Hematopoietic multipotent progenitor cell (in vitro differentiated cells): ENCODE results near the gene TSPAN13. TPM values are rescaled to one million over a fixed set of nuclear protein-coding genes. Genes with fewer than 3 reads are reported as not detected.

Experiments used
- DNase-seq, 3 donors: peaks; one replicate each; pipeline ENCODE4 v3.0.0-alpha.2; 2011 to 2015; ENCODE audit warnings: low read depth in 2 of 3, low spot score in 2 of 3
- total RNA-seq: library from RNA; depleted of rRNA; stranded (reverse); fragments of >200 nt; gene quantifications from one replicate; pipeline ENCODE4 v1.2.3, GENCODE V29; 2012

TSPAN13 gene
- total RNA-seq, 1 donor = 8.3 TPM

DNA sequence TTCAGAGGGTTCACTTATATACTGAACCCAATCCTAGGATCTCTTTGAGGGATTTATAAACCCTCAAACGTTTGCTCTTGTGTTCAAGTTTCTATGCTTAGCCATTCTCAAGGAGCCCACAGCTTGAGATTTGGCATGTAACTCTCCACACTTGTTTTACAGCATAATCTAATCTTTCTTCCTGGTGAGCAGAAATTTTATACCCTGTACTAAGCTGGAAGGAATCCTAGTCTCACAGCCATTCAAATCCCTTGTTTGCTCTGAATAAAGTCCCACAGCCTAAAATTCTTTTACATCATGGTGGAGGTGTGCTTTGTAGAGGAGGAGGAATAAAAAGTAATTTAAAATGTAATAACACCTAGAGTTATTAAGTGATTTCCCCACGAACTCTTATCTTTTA lies 56.6 kb downstream of the TSPAN13 start:
- no peak for DNase-seq

DNA sequence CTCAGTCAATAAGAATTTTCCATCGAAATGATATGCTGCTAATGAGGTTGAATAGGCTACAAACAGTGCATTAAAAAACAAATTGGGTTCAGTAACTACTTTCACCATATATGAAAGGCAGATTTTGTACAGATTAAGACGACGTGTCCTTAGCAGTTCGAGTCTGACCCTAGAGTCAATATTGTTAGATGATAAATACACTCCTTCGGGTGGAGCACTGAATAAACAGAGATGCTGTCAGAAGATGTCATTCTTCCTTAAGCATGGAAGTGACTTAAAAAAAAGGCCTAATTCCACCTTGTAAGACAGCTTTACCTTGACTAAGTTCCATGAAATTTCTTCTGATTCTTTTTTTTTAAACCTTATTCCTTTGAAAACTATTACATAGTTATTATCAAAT lies 57.0 kb downstream of the TSPAN13 start:
- no peak for DNase-seq

DNA sequence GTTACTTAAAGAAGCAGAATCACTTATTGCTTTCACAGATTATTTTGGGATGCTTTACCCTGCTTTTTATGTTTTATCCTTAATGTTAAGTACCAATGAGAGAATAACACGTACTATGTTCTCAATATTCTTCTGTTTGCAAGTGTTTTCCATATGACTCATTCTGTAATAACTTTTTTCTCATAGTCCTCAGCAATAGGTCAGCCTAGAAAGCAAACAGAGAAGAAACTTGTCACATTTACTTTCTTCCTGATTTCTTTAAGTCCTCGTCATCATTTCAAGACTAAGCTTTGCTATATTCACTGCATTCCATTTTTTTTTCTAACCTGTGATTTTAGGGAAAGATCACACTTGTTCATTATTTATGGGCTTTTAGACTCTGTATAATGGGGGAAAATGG lies 58.0 kb downstream of the TSPAN13 start:
- no peak for DNase-seq

DNA sequence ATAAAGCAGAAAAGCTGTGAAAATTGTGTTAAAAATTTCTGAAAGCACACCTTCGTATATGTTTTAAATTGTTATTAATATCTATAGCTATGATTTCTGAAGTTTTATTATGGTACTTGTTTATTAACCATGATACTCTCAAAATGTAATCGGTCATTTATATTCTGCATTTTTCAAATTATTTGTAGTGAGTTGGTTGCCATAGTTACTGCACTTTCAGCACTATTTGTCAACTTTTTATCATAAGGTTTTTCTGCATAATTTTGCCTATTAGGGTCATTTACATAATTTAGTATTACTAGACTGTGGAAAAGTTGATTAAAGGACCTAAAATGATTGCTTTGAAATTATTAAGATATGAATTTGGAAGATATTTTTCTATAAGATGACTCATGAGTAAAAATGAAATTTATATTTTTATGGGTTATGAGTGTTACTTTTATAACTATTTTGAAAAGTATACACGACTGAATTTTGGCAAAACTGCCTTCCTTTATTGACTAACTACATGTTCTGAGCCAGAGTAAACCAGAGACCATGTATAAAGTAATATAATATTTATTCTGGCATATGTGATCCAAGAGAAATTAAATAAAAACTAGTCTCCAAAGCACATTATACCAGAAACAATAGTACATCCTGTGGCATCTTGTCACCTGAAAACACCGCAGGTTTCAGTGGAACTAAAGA lies 59.1 kb downstream of the TSPAN13 start:
- DNase-seq = no peak

DNA sequence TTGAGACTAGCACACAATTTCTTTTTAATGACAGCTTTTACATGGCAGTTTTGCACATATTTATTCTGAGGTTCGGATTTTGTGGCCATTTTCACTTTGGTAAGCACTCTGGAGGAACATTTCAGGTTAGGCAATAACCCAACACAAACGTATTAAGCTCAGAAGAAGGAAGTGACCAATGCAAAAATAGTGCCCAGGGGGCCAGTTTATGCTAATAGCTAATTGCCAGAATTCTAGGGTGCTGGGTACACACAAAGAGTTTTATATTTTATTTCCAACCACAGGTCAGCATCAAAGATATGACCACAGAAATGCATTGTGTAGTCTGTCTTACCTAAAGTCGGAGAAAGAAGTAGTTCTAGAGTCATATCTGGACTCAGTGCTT lies 59.7 kb downstream of the TSPAN13 start:
- DNase-seq = no peak

DNA sequence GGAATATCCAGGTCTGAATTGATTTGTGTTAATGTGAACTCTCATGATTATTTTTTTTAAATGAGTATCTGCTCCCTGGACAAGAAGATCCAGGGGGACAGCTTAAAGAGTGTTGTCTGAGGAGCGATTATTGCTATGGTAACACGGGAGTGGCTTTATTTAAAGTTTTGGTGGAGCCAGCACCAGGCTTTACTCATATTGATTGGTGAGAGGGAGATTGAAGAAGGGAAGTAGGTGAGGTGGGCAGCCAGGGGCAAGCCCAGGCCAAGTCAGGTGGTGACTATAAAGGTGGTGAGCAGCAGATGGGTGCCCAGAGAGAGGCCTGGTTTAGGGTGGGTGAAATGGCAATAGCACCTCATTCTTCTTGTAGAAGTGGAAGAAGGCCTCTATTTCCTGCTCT lies 61.4 kb downstream of the TSPAN13 start:
- DNase-seq = no peak

DNA sequence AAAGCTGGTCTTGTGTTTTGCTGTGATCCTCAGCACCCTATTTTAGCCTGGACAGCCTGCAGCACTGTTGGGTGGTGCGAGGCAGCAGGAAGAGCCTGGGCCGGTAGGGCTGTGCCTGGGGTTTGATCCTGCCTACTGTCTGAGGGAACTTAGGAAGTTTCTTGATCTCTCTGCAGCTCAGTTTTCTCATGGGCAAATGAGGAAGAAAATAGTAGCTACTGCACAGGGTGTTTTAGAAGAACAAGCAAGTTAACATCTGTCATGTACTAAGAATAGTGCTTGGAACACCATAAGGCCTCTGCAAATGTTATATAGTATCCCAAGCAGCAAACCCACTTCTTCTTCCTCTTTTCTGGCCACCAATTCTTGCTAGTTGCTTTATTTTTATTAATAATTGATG lies 63.3 kb downstream of the TSPAN13 start:
- DNase-seq = peak in 1 of 3 donors; percentile 49

DNA sequence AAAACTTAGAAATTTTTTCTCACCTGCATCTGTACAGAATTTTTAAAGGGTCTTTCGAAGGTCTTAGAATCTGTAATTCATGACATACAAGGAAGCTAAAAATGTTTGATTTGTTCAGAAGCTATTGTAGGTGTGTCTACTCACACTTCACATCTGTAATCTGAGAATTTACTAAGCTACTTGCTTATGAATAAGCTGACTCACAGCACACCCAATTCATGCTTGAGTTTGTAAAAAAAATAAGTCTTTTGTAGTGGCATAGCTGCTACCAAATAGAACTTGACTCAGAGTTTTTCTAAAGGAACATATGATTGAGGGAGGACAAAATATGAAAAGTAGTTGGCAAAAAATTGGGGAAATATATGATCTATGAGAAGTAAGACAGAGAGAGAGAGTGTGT lies 64.0 kb downstream of the TSPAN13 start:
- DNase-seq = peak in 1 of 3 donors; percentile 26

DNA sequence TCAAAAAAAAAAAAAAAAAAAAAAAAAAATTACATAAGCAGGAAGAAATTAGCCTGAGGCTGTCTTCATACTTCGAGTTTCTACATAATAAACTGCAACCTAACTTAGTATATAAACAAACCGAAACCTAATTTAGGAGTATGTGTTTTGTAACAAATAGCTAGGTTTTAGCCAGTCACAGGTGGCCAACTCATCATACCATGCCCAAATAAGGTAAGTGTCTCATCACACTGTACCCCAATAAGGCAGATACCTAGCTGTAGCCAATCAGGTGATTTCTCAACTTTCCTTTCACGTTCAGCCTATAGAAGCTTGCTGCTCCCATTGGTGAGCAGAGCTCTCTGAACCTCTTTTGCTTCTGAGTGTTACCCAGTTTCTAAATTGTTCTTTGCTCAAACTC lies 65.2 kb downstream of the TSPAN13 start:
- DNase-seq = no peak

DNA sequence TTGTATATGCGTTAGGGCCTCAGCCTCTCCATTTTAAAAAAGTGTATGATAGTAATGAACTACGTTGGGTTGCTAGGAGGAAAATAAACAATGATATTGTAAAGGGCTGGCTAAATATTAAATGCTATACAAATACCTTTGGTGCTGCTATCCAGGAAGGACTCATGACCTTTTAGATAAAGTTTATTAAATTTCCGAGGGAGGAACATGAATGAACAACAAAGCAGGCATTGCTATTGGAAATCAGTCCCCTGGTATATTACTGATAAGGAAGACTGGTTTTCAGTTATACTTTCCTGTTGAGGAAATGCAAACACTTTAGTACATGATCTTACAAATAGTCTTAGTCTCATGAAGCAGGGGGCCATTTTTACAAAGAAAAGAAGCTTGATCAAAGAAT lies 68.5 kb downstream of the TSPAN13 start:
- no peak for DNase-seq

DNA sequence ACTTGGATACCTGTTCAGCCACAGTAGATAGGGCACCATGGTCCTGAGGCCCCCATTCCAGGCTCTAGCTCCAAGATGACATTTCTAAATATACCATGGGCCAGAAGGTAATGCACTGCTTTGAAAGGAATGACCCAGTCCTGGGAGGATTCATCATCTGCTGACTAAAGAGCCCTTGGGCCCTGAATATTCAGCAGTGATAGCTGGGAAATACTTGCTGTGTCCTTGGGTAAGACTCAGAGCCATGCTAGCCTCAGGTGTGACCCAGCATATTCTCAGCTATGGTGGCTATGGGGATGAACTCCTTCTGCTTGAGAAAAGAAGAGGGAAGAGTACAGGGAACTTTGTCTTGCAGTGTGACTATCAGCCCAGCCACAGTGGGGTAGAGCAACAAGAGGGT lies 72.5 kb downstream of the TSPAN13 start:
- DNase-seq = no peak

DNA sequence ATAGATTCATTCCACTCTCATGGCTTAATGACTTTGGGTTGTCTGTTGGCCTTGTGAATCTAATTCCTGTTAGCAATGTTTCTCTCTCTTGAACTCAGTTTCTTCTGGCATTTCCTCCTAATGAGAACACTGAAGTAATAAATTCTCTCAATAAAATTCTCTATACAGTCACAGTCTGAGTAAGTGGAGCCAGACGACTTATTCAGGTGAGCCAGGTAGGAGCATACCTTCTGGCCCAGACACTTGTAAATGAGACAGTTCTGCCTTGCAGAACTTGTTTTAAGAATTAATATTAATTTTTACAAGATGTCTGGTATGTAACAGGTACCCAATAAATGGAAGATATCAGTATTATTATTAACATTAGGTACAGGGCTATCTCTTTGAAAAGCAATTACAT lies 79.8 kb downstream of the TSPAN13 start:
- DNase-seq = no peak

Other genes with a start within 250 kb of the TSPAN13 start
- not detected for gene LRRC72, start 226.9 kb upstream of the TSPAN13 start, total RNA-seq
- 13.7 TPM for gene ANKMY2, start 108.0 kb upstream of the TSPAN13 start, total RNA-seq
- gene BZW2, start 107.6 kb upstream of the TSPAN13 start, total RNA-seq = 42.3 TPM
- gene AGR2, start 51.2 kb downstream of the TSPAN13 start, total RNA-seq = 0.27 TPM
- gene AGR3, start 128.2 kb downstream of the TSPAN13 start, total RNA-seq = not detected